Left cardiac atrium (tissue), 4 donors: Measurements from ENCODE around the gene AMPH. TPM values are rescaled to one million over a fixed set of nuclear protein-coding genes. Genes with fewer than 3 reads are reported as not detected.
"Not testable (repeated sequence)": the region's sequence is repeated elsewhere in the genome, so short reads cannot be mapped to it uniquely, and the experiment has no call there.

Source experiments
- ATAC-seq, 2 donors: fragments of 200-7000 bp; cut with Tn5 transposase; one replicate each; pipeline ENCODE4 v1.9.1; 2020; ENCODE audit warnings: mild to moderate bottlenecking in 2 of 2, moderate library complexity in 2 of 2
- DNase-seq: peaks from one replicate; pipeline ENCODE4 v3.0.0-alpha.2; 2020
- intact Hi-C, 2 donors: fragments of 100-400 bp; cut with DNase I; formaldehyde crosslinking; loops; one replicate each; pipeline versions ENCODE4 v1.14.1 to v1.15.1; 2022 to 2023
- total RNA-seq, 2 donors: library from RNA; stranded (reverse); fragmentation: NEBNext Ultra II Directional; extraction: Animal tissue kit (Norgen Biotek cat#: 25700); gene quantifications; one replicate each; pipeline ENCODE4 v1.2.1, GENCODE V29; 2021
- donor health status: DM: no; HTN: yes; CAD: no.
- donor health status: DM: no; HTN: yes; CAD: no; lungs with severe emphysema.
- donor health status: DM: yes; HTN: yes; CAD: no.
- donor health status: Dilated cardiomyopathy.

The AMPH gene
- total RNA-seq, 2 donors from 2014 or later = 5.0 to 7.5 TPM

- no peak for ATAC-seq
Observed at GRCh38 chr7:38632411-38632810, 1.2 kb upstream of the AMPH start.

GRCh38 chr7:38629651-38630510 lies 1.3 kb downstream of the AMPH start:
- DNase-seq (no peak), ATAC-seq (no peak)
- intact Hi-C loops = no loop called here

More at GRCh38 chr7:38632411-38632810, 1.2 kb upstream of the AMPH start:
- no peak for DNase-seq
- intact Hi-C loops = no loop called here

- ATAC-seq = no peak
- DNase-seq = no peak
- intact Hi-C loops = no loop called here
Observed at GRCh38 chr7:38628630-38629385, 2.4 kb downstream of the AMPH start.

- DNase-seq (no peak), ATAC-seq (no peak)
- intact Hi-C loops = no loop called here
Observed at GRCh38 chr7:38625866-38626265, 5.3 kb downstream of the AMPH start.

GRCh38 chr7:38615665-38616064 lies 15.5 kb downstream of the AMPH start:
- intact Hi-C loops = no loop called here
- DNase-seq (no peak), ATAC-seq (no peak)

GRCh38 chr7:38607466-38607865 lies 23.7 kb downstream of the AMPH start:
- no peak for DNase-seq
- intact Hi-C loops = no loop called here
- no peak for ATAC-seq

GRCh38 chr7:38600741-38601140 lies 30.4 kb downstream of the AMPH start:
- intact Hi-C loops = no loop called here
- ATAC-seq (no peak), DNase-seq (no peak)

GRCh38 chr7:38594949-38595348 lies 36.2 kb downstream of the AMPH start:
- intact Hi-C loops = no loop called here
- DNase-seq (no peak), ATAC-seq (no peak)

GRCh38 chr7:38592737-38593288 lies 38.4 kb downstream of the AMPH start:
- DNase-seq (no peak), ATAC-seq (no peak)
- intact Hi-C loops = no loop called here

GRCh38 chr7:38585572-38586354 lies 45.4 kb downstream of the AMPH start:
- intact Hi-C loops = no loop called here
- no peak for DNase-seq
- ATAC-seq = no peak

GRCh38 chr7:38584443-38585210 lies 46.5 kb downstream of the AMPH start:
- ATAC-seq (peak; percentile 78 to 91), DNase-seq (no peak)
- intact Hi-C loops = no loop called here

- intact Hi-C loops = no loop called here
- DNase-seq = no peak
- no peak for ATAC-seq
Observed at GRCh38 chr7:38580485-38580884, 50.7 kb downstream of the AMPH start.

- ATAC-seq (peak in 1 of 2 donors; percentile 56), DNase-seq (no peak)
- intact Hi-C loops = no loop called here
Observed at GRCh38 chr7:38574086-38574485, 57.1 kb downstream of the AMPH start.

GRCh38 chr7:38571620-38572019 lies 59.6 kb downstream of the AMPH start:
- intact Hi-C loops, DNase-seq: not testable (repeated sequence)

GRCh38 chr7:38568497-38568896 lies 62.7 kb downstream of the AMPH start:
- intact Hi-C loops = no loop called here
- DNase-seq = no peak
- ATAC-seq = no peak

More at GRCh38 chr7:38571620-38572019, 59.6 kb downstream of the AMPH start:
- peak; percentile 61 to 66 for ATAC-seq

GRCh38 chr7:38565289-38565688 lies 65.9 kb downstream of the AMPH start:
- ATAC-seq (no peak), DNase-seq (no peak)
- intact Hi-C loops = no loop called here

- ATAC-seq (no peak), DNase-seq (no peak)
- intact Hi-C loops = no loop called here
Observed at GRCh38 chr7:38563741-38564140, 67.4 kb downstream of the AMPH start.

- ATAC-seq = peak in 1 of 2 donors; percentile 43
- intact Hi-C loops = no loop called here
Observed at GRCh38 chr7:38561166-38561565, 70.0 kb downstream of the AMPH start.

More at GRCh38 chr7:38561166-38561565, 70.0 kb downstream of the AMPH start:
- DNase-seq = no peak
